Measurements from ENCODE around the gene EXOSC2. TPM values are rescaled to one million over a fixed set of nuclear protein-coding genes. Genes with fewer than 3 reads are reported as not detected.
A peak's percentile ranks its signal among the peaks of the same experiment; 100 is the strongest.

EXOSC2 gene
- total RNA-seq, 1 experiment from 2014 or later, result 41.0 TPM

GRCh38 chr9:130703501-130703900, 9.9 kb downstream of the EXOSC2 start:
- POLR2A ChIA-PET, result interaction anchor here (0.5 kb wide), 1 partner anchor 180 kb away, joined by 5 read pairs; no protein-coding TSS in a partner anchor
- no TSS peak for BruUV-seq (replicated peaks)
- peaks cover 4% of the 10 kb centered on the region for H3K36me3 ChIP-seq (ENCODE audit: control insufficient read depth, insufficient read depth, low read length)
- no peak overlapping the region for H3K4me3 ChIP-seq (ENCODE audit: low read depth in 2 of 2, low read length in 2 of 2)
- CTCF ChIA-PET, result no interaction called here
- H3K27ac ChIP-seq (ENCODE audit: low read length), result no peak overlapping the region
- no peaks in the 10 kb centered on the region for H3K4me1 ChIP-seq (ENCODE audit: control insufficient read depth, insufficient read depth, low read length)
- intact Hi-C loops (cut with micrococcal nuclease; ENCODE audit: unreplicated experiment), result no loop called here
- ATAC-seq (no peak), DNase-seq (ENCODE audit: low read depth, low spot score) (no peak)
- in situ Hi-C loops (cut with HindIII; ENCODE audit: low pct_unique_long_range_greater_than_20kb, low sequenced_read_pairs), result no loop called here
- H3K27me3 ChIP-seq (ENCODE audit: control insufficient read depth, insufficient read depth, low read length), result no peaks in the 10 kb centered on the region
- H3K9me3 ChIP-seq (ENCODE audit: control insufficient read depth, insufficient read depth, low read depth, low read length), result no peaks in the 10 kb centered on the region
- TF ChIP-seq POLR2AphosphoS5 (IDR thresholded peaks at IDR 0.05; ENCODE audit: low read depth, low read length), result no peak
- no peak for TF ChIP-seq TCF7L2 (IDR thresholded peaks at IDR 0.05; ENCODE audit: low read depth, low read length)
- TF ChIP-seq REST (IDR thresholded peaks at IDR 0.05; ENCODE audit: insufficient read depth in 1 of 2, low read depth in 2 of 2, low read length in 1 of 2), result no peak
- TF ChIP-seq CTCF (IDR thresholded peaks at IDR 0.05), result no peak
- TF ChIP-seq SIN3A (IDR thresholded peaks at IDR 0.05; ENCODE audit: borderline replicate concordance, insufficient read depth, low read depth, low read length), result no peak

- TF ChIP-seq REST (IDR thresholded peaks at IDR 0.05; ENCODE audit: insufficient read depth in 1 of 2, low read depth in 2 of 2, low read length in 1 of 2) (no peak), CTCF (IDR thresholded peaks at IDR 0.05) (peak; percentile 77)
- Histone ChIP-seq H3K27me3 (ENCODE audit: control insufficient read depth, insufficient read depth, low read length) (no peaks in the 10 kb centered on the region), H3K36me3 (ENCODE audit: control insufficient read depth, insufficient read depth, low read length) (no peaks in the 10 kb centered on the region; the same call in 1 of the 2 replicates), H3K4me1 (ENCODE audit: control insufficient read depth, insufficient read depth, low read length) (0 out of 2 replicates have a peak, but pooled peaks cover 7% of the 10 kb centered on the region), H3K4me3 (ENCODE audit: low read depth in 2 of 2, low read length in 2 of 2) (no peak overlapping the region), H3K9me3 (ENCODE audit: control insufficient read depth, insufficient read depth, low read depth, low read length) (no peaks in the 10 kb centered on the region), H3K27ac (ENCODE audit: low read length) (no peak overlapping the region)
- DNase-seq (ENCODE audit: low read depth, low spot score), result no peak
- in situ Hi-C loops (cut with HindIII; ENCODE audit: low pct_unique_long_range_greater_than_20kb, low sequenced_read_pairs) (no loop called here), intact Hi-C loops (cut with micrococcal nuclease; ENCODE audit: unreplicated experiment) (loop anchor here (5.0 kb wide), 1 partner anchor 160 kb away; no protein-coding TSS in a partner anchor)
- ATAC-seq, result peak; percentile 83
- ChIA-PET CTCF (interaction anchor here (0.5 to 0.7 kb wide), 3 partner anchors 10 to 660 kb away, joined by 3 to 5 read pairs (median 3); no protein-coding TSS in a partner anchor), POLR2A (no interaction called here)
- BruUV-seq (replicated peaks), result no TSS peak
Measured at GRCh38 chr9:130707225-130707976, 13.8 kb downstream of the EXOSC2 start.
